GM18499 (cell line): ENCODE data around the gene RABL3.
"Not testable (repeated sequence)": the region's sequence is repeated elsewhere in the genome, so short reads cannot be mapped to it uniquely, and the experiment has no call there.

Source experiments
- ATAC-seq: cut with Tn5 transposase; IDR thresholded peaks from one replicate; pipeline ENCODE4 v1.9.1; 2021; ENCODE audit warnings: moderate number of reproducible peaks; ENCODE audit not compliant: insufficient read depth, unreplicated experiment

RABL3 gene

GRCh38 chr3:120649830-120650233 lies 92.5 kb downstream of the RABL3 start:
- no peak for ATAC-seq

- ATAC-seq: no peak
These were observed 94.0 kb downstream of the RABL3 start for GRCh38 chr3:120648290-120648689.

GRCh38 chr3:120646771-120647432 lies 95.4 kb downstream of the RABL3 start:
- no peak for ATAC-seq

DNA sequence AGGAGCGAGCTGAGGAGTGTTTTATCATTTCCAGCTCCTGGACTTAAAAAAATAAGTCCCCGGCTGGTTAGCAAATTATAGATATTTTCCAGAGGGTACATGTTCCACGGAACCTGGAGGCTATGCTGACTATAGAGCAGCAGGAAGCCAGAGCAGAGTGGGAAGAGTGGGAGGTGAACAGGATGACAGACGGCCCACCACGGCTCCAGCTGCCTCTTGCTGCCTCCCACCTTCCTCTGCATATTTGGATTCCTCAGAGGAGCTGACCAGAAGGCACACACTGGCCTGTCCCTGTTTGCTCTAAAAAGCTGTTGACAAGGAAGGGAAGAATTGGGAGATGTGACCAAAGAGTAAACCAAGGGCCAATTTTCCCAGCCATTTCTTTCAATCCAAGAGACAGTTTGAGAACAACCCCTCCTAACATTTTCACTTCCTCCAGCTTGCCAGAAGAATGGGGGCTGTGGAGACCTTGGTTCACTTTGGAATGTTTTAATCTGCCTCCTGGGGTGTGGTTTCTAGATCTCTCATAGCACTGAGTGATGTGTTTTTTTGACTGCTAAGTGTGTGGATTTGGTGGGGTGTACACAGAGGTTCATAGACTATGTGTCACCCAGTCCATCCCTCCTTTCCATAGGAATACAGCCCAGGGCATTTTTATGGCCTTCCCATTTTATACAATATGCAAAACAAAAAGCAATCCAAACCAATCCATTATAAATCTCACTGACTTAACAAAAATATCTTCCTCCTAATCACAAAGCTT lies 97.1 kb downstream of the RABL3 start:
- ATAC-seq: no peak

DNA sequence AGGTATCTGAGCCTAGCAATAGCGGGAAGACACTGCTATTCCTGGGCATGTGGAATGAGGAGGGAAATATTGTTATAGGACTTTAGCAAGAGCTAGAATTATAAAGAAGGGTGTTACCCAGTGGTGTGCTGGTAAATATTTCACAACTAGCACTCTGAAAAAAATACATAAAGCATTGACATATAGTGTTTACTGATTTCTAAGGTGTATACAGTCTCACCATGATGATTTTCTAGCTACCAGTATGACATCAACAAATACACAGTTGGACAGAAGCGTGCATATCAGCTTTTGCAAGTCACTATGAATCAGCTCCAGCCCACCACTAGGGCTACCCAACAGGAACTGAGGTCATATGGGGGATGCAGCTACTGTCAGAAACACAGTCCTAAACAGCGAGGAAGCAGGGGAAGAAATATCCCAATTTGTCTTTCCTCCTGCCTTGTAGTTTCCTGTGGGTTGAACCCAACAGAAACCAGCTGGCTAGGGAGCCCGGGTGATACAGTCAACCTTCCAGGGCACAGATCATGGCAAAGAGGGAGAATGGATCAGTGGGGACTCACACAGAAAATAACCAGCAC lies 99.9 kb downstream of the RABL3 start:
- ATAC-seq: no peak

- ATAC-seq: no peak
These were observed 100.5 kb downstream of the RABL3 start for GRCh38 chr3:120641696-120642246.

GRCh38 chr3:120640231-120640630 lies 102.1 kb downstream of the RABL3 start:
- no peak for ATAC-seq

GRCh38 chr3:120638820-120639219 lies 103.5 kb downstream of the RABL3 start:
- ATAC-seq: not testable (repeated sequence)

DNA sequence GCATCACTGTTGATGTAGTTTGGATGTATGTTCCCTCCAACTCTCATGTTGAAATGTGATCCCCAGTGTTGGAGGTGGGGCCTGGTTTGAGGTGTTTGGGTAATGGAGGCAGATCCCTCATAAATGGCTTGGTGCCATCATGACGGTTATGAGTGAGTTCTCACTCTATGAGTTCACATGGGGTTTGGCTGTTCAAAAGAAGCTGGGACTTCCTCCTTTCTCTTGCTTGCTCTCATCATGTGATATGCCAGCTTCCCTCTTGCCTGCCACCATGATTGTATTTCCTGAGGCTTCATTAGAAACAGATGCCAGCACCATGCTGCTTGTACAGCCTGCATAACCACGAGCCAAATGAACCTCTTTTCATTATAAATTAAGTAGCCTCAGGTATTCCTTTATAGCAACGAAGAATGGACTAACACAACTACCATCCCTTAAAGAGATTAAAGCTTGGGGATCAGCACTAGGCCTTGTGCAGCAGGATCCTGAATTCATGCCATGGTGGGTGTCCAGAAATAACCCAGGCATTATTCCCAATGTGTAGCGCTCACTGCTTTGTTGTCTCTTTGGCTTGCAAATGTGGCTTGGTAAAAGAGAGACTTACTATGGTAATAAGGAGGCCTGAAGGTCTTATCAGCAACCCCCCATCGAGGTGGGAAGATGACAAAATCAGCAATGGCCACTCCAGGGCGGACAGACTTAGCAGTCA lies 104.3 kb downstream of the RABL3 start:
- no peak for ATAC-seq

DNA sequence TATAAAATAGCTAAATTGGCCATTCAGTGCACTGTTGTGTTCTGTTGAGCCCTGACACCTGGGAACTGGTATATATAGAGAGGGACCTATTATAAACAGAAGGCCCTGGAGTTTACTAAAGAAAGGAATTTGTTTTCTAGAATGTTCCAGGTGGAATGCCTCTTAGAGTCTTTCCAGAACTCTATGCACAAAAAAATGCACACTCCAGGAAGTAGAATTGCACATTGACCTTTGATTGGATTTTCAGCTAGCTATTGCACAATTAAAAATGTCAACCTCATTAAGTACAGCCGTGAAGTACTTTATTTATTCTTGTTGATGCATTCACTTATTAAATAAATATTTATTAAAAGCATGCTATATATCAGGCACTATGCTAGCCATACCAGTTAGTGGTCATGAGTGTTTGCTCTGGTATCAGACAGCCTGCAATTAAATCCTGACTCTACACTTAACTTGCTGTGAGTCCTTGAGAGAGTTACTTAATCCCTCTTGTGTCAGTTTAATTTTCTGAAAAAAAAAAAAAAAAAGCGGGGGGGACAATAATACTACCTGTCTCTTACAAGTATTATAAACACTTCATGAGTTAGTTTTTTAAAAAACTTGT lies 105.4 kb downstream of the RABL3 start:
- ATAC-seq: no peak
